ENCODE measurements around the gene CTSE. TPM values are rescaled to one million over a fixed set of nuclear protein-coding genes. Genes with fewer than 3 reads are reported as not detected.

CTSE gene
- total and polyA plus RNA-seq, 4 donors, result 0.26 to 18.9 (median 0.69) TPM; not detected in 1

DNA sequence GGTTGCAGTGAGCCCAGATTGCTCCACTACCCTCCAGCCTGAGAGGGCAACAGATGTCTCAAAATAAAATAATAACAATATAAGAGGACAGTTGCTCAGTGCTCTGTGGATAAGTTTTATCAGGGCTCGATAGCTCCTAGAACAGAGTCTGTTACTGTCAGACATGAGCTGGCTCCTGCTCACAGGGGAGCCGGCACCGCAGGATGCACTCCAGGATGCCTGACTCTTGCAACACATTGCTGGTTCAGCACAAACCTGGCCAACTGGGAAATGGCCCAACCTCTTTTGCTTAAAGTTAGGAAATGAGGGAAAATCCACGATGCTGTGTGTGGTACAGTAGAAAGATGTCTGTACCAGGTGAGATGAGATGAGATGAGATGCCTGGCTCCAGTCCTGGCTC is 5.8 kb upstream of the CTSE start:
- no peak for ATAC-seq (ENCODE audit: low FRiP score)
- DNase-seq, result no peak
- Histone ChIP-seq H3K27ac (ENCODE audit: low read depth in 1 of 2, low read length in 2 of 2) (no peak overlapping the region), H3K4me1 (ENCODE audit: control insufficient read depth in 1 of 2, insufficient read depth in 2 of 2, low read length in 2 of 2) (no peaks in the 10 kb centered on the region), H3K36me3 (ENCODE audit: control insufficient read depth in 1 of 2, insufficient read depth in 2 of 2, low read length in 1 of 2) (no peaks in the 10 kb centered on the region), H3K9me3 (ENCODE audit: control insufficient read depth, low read length) (peaks cover 2% of the 10 kb centered on the region), H3K27me3 (ENCODE audit: control insufficient read depth in 1 of 2, insufficient read depth in 2 of 2, low read length in 1 of 2) (peaks cover 0 to 3% of the 10 kb centered on the region in 2 donors), H3K4me3 (ENCODE audit: low read length in 2 of 2) (no peak overlapping the region)
- 29 to 46% methylated on average over 4 of the region's 4 CpGs for WGBS, 2 donors
- intact Hi-C loops (cut with DNase I), result no loop called here

DNA sequence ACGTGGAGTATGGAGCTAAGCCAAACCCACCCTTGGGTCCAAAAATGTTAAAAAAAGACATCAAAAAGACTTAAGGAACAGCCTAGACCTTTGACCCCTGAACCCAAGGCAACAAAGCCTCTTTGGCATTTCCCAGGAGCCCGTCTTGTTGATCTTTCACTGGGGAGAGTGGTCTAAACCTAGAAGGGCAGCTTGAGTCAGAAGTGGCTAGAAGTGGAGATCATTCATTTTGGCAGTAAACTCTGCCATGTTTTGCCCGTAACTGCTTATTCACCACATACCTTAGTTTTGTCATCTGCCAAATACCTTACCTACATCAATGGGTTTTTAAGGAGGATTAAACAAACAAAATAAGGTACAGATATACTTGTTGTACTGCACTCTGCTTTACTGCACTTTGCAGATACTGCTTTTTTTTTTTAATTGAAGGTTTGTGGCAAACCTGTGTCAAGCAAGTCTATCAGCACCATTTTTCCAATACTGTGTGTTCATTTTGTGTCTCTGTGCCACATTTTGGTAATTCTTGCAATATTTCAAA is 1.7 kb upstream of the CTSE start:
- DNase-seq (no peak), ATAC-seq (ENCODE audit: low FRiP score) (no peak)
- intact Hi-C loops (cut with DNase I), result no loop called here
- Histone ChIP-seq H3K9me3 (ENCODE audit: control insufficient read depth, low read length) (no peaks in the 10 kb centered on the region), H3K36me3 (ENCODE audit: control insufficient read depth in 1 of 2, insufficient read depth in 2 of 2, low read length in 1 of 2) (no peaks in the 10 kb centered on the region), H3K27ac (ENCODE audit: low read depth in 1 of 2, low read length in 2 of 2) (no peak overlapping the region), H3K4me1 (ENCODE audit: control insufficient read depth in 1 of 2, insufficient read depth in 2 of 2, low read length in 2 of 2) (no peaks in the 10 kb centered on the region), H3K27me3 (ENCODE audit: control insufficient read depth in 1 of 2, insufficient read depth in 2 of 2, low read length in 1 of 2) (peaks cover 0 to 3% of the 10 kb centered on the region in 2 donors), H3K4me3 (ENCODE audit: low read length in 2 of 2) (no peak overlapping the region)
- WGBS, 2 donors, result 83 to 88% methylated on average over 3 of the region's 3 CpGs

DNA sequence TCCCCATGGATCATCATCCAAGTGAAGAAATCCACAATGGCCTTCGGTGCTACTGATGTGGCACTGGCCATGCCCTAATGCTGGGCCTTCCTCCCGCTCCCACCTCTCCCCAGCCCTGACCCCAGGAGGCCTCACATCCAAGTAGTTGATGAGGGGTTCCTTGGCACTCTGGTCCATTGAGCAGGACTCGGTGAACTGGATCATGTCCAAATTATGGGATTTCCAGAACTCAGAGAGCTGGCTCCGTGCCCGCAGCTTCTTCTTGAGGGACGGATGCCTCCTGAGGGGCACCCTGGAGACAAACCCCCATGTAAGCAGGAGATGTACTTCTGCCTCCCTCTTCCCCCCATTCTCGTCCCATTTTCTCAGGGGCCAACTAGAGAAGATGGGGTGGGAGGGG is 929 bp downstream of the CTSE start:
- no peak overlapping the region for H3K27ac ChIP-seq (ENCODE audit: low read depth in 1 of 2, low read length in 2 of 2)
- intact Hi-C loops (cut with DNase I), result no loop called here
- DNase-seq (no peak), ATAC-seq (ENCODE audit: low FRiP score) (no peak)
- WGBS, 2 donors, result 93 to 97% methylated on average over 7 of the region's 7 CpGs
- no peaks in the 10 kb centered on the region for H3K9me3 ChIP-seq (ENCODE audit: control insufficient read depth, low read length)
- no peak overlapping the region for H3K4me3 ChIP-seq (ENCODE audit: low read length in 2 of 2)
- H3K27me3 ChIP-seq (ENCODE audit: control insufficient read depth in 1 of 2, insufficient read depth in 2 of 2, low read length in 1 of 2), result no peaks in the 10 kb centered on the region
- H3K36me3 ChIP-seq (ENCODE audit: control insufficient read depth in 1 of 2, insufficient read depth in 2 of 2, low read length in 1 of 2), result no peaks in the 10 kb centered on the region
- H3K4me1 ChIP-seq (ENCODE audit: control insufficient read depth in 1 of 2, insufficient read depth in 2 of 2, low read length in 2 of 2), result no peaks in the 10 kb centered on the region

DNA sequence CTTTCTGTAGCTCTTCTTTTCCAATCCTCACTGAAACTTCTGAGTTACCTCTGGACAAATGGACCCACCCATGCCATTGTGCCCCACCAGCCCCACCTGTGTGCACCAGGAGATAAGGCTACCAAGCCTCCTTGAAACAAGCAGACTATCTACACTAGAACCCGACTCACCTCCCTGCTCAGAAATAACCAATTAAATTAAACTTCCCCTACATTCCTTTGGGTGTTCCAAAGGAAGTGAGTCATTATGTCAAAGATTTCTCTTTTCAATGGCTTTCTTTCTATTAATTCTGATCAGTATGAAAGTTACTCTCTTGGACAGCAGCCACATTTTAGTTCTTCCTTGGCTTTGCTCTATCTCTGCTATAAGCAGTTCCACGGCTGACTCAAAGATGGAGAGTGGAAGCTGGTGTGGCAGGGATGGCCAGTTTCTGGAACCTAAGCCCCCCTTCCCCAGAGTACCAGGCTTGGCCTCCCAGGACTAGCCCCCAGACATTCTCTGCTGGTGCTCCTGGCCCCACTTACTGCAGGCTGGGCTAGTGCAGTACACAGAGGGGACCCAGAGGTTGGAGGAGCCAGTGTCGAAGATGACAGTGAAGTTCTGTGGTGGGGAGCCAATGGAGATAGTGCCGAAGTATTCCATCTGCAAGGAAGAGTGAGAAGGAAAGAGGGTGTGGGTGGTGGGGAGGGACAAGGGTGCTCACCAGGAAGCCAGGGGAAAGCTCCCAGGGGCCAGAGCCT is 1.9 kb downstream of the CTSE start:
- Histone ChIP-seq H3K4me1 (ENCODE audit: control insufficient read depth in 1 of 2, insufficient read depth in 2 of 2, low read length in 2 of 2) (no peaks in the 10 kb centered on the region), H3K4me3 (ENCODE audit: low read length in 2 of 2) (no peak overlapping the region), H3K9me3 (ENCODE audit: control insufficient read depth, low read length) (no peaks in the 10 kb centered on the region), H3K27ac (ENCODE audit: low read depth in 1 of 2, low read length in 2 of 2) (no peak overlapping the region), H3K27me3 (ENCODE audit: control insufficient read depth in 1 of 2, insufficient read depth in 2 of 2, low read length in 1 of 2) (no peaks in the 10 kb centered on the region), H3K36me3 (ENCODE audit: control insufficient read depth in 1 of 2, insufficient read depth in 2 of 2, low read length in 1 of 2) (no peaks in the 10 kb centered on the region)
- 89 to 91% methylated on average over 4 of the region's 4 CpGs for WGBS, 2 donors
- DNase-seq (no peak), ATAC-seq (ENCODE audit: low FRiP score) (no peak)
- intact Hi-C loops (cut with DNase I), result no loop called here

DNA sequence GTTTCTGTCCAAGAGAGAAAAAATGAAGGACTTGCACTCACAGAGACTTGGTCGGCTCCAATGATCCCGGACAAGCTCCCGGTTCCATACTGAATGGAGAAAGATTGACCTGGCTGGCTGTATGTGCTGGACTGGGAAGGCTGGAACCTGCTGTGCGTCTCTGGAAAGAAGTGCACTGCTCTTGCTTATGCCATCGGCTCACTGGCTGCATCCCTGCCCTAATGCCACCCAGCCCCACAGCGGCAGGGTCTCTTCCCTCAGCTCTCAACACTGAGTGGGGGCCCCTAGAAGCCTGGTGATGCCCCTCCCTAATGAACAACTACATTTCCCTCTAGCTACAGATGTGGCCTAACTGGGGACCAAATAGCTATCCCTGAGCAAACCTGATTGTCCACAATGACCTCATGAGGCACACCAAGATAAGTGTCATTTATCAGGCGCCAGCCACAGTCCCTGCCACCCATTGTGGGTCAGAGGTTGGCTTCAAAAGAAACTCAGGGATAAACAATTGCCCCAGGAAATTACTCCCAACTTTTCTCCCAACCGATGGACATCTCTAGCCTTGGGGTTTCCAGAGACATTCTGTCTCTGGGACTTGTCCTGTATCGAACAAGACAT is 2.6 kb downstream of the CTSE start:
- H3K4me3 ChIP-seq (ENCODE audit: low read length in 2 of 2), result no peak overlapping the region
- ATAC-seq (ENCODE audit: low FRiP score) (no peak), DNase-seq (no peak)
- 94 to 98% methylated on average over 9 of the region's 9 CpGs for WGBS, 2 donors
- intact Hi-C loops (cut with DNase I), result no loop called here
- H3K9me3 ChIP-seq (ENCODE audit: control insufficient read depth, low read length), result no peaks in the 10 kb centered on the region
- no peaks in the 10 kb centered on the region for H3K27me3 ChIP-seq (ENCODE audit: control insufficient read depth in 1 of 2, insufficient read depth in 2 of 2, low read length in 1 of 2)
- no peaks in the 10 kb centered on the region for H3K36me3 ChIP-seq (ENCODE audit: control insufficient read depth in 1 of 2, insufficient read depth in 2 of 2, low read length in 1 of 2)
- H3K4me1 ChIP-seq (ENCODE audit: control insufficient read depth in 1 of 2, insufficient read depth in 2 of 2, low read length in 2 of 2), result no peaks in the 10 kb centered on the region
- H3K27ac ChIP-seq (ENCODE audit: low read depth in 1 of 2, low read length in 2 of 2), result no peak overlapping the region

DNA sequence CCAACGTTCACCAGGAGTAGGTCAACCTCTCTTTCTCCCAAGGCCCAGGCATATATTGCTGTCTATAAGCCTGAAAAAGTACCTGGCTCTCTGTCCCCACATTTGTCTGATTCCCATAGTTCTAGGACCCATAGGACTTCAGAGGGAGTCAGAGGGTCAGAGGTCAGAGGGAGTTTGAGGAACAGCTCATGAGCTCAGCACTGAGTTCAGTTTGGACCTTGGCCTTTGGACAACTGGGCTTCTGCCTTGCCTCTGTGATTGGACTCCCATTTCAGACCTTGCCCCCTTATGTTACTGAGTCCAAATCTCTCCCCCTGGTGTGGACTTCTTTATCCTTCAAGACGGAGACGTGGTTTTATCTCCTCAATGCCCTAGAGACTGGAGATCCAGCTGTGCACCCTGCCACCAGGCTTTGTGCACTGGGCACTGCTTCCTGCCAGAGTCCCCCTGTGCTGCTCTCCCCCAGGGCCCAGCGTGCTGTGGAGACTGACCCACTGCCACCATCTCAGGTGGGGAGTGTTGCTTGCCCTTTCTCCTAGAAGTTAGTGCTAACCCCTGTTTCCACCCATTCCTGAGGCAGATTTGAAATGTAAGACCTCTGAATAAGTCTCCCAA is 3.2 kb downstream of the CTSE start:
- Histone ChIP-seq H3K36me3 (ENCODE audit: control insufficient read depth in 1 of 2, insufficient read depth in 2 of 2, low read length in 1 of 2) (no peaks in the 10 kb centered on the region), H3K27me3 (ENCODE audit: control insufficient read depth in 1 of 2, insufficient read depth in 2 of 2, low read length in 1 of 2) (no peaks in the 10 kb centered on the region), H3K4me3 (ENCODE audit: low read length in 2 of 2) (no peak overlapping the region), H3K27ac (ENCODE audit: low read depth in 1 of 2, low read length in 2 of 2) (no peak overlapping the region), H3K9me3 (ENCODE audit: control insufficient read depth, low read length) (no peaks in the 10 kb centered on the region), H3K4me1 (ENCODE audit: control insufficient read depth in 1 of 2, insufficient read depth in 2 of 2, low read length in 2 of 2) (no peaks in the 10 kb centered on the region)
- intact Hi-C loops (cut with DNase I), result no loop called here
- no peak for ATAC-seq (ENCODE audit: low FRiP score)
- DNase-seq, result no peak
- 93 to 94% methylated on average over 4 of the region's 4 CpGs for WGBS, 2 donors

DNA sequence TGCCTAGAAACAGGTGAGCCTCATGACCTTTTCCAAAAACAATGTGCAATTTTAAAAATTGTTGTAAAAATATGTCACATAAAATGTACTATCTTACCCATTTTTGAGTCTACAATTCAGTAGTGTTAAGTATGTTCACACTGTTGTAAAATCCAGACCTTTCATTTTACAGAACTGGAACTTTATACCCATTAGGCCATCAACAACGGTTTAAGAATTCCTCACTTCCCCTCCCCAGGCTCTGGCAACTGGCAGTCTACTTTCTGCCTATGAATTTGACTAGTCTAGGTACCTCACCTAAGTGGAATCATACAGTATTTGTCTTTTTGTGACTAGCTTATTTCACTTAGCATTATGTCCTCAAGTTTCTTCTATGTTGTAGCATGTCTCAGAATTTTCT is 8.6 kb downstream of the CTSE start:
- Histone ChIP-seq H3K27me3 (ENCODE audit: control insufficient read depth in 1 of 2, insufficient read depth in 2 of 2, low read length in 1 of 2) (no peaks in the 10 kb centered on the region), H3K9me3 (ENCODE audit: control insufficient read depth, low read length) (no peaks in the 10 kb centered on the region), H3K4me1 (ENCODE audit: control insufficient read depth in 1 of 2, insufficient read depth in 2 of 2, low read length in 2 of 2) (no peaks in the 10 kb centered on the region), H3K36me3 (ENCODE audit: control insufficient read depth in 1 of 2, insufficient read depth in 2 of 2, low read length in 1 of 2) (no peaks in the 10 kb centered on the region), H3K27ac (ENCODE audit: low read depth in 1 of 2, low read length in 2 of 2) (no peak overlapping the region), H3K4me3 (ENCODE audit: low read length in 2 of 2) (no peak overlapping the region)
- 92 to 97% methylated on average over 1 of the region's 1 CpG for WGBS, 2 donors
- DNase-seq, result no peak
- no peak for ATAC-seq (ENCODE audit: low FRiP score)
- intact Hi-C loops (cut with DNase I), result no loop called here

DNA sequence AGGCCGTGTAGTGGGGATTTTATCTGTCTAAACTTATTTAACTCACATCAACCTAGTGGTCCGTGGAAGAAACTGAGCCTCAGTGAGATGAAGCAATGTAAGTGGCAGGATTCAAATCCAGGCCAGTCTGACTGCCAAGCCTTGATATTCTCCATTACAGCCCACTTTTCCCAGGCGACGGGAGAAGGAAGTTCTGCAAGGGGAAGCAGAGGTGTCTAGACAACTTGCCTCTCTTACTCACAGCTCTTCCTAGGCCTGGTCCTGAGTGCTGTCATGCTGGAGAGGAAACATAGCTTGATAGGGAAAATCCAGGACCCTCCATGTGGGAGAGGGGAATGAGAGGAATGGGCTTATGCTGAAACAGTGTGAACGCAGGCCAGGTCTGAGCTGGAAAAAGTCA is 9.1 kb downstream of the CTSE start:
- intact Hi-C loops (cut with DNase I), result no loop called here
- ATAC-seq (ENCODE audit: low FRiP score) (no peak), DNase-seq (no peak)
- Histone ChIP-seq H3K4me3 (ENCODE audit: low read length in 2 of 2) (no peak overlapping the region), H3K4me1 (ENCODE audit: control insufficient read depth in 1 of 2, insufficient read depth in 2 of 2, low read length in 2 of 2) (no peaks in the 10 kb centered on the region), H3K36me3 (ENCODE audit: control insufficient read depth in 1 of 2, insufficient read depth in 2 of 2, low read length in 1 of 2) (no peaks in the 10 kb centered on the region), H3K9me3 (ENCODE audit: control insufficient read depth, low read length) (no peaks in the 10 kb centered on the region), H3K27ac (ENCODE audit: low read depth in 1 of 2, low read length in 2 of 2) (no peak overlapping the region), H3K27me3 (ENCODE audit: control insufficient read depth in 1 of 2, insufficient read depth in 2 of 2, low read length in 1 of 2) (no peaks in the 10 kb centered on the region)
- 92 to 96% methylated on average over 5 of the region's 5 CpGs for WGBS, 2 donors
